SK-N-DZ (cell line): Measurements from ENCODE around the gene EOMES. TPM values are rescaled to one million over a fixed set of nuclear protein-coding genes. Genes with fewer than 3 reads are reported as not detected.
"Not testable (repeated sequence)": the region's sequence is repeated elsewhere in the genome, so short reads cannot be mapped to it uniquely, and the experiment has no call there.

Experiments
- DNase-seq: peaks from one replicate; pipeline ENCODE4 v3.0.0-alpha.2; 2015; ENCODE audit warnings: low spot score
- polyA plus RNA-seq, 2 experiments: library from polyadenylated mRNA; depleted of rRNA; stranded (reverse); fragments of >200 nt; gene quantifications; 2 replicates each; pipeline ENCODE4 v1.2.3, GENCODE V29; 2014

The EOMES gene
- polyA plus RNA-seq (2014; cell fraction: cytosol; rRNA removed) = 0.37 TPM in 1 of 2 replicates, not detected in the other
- not detected in 2 replicates for polyA plus RNA-seq (2014; cell fraction: nucleus; rRNA removed)

DNA sequence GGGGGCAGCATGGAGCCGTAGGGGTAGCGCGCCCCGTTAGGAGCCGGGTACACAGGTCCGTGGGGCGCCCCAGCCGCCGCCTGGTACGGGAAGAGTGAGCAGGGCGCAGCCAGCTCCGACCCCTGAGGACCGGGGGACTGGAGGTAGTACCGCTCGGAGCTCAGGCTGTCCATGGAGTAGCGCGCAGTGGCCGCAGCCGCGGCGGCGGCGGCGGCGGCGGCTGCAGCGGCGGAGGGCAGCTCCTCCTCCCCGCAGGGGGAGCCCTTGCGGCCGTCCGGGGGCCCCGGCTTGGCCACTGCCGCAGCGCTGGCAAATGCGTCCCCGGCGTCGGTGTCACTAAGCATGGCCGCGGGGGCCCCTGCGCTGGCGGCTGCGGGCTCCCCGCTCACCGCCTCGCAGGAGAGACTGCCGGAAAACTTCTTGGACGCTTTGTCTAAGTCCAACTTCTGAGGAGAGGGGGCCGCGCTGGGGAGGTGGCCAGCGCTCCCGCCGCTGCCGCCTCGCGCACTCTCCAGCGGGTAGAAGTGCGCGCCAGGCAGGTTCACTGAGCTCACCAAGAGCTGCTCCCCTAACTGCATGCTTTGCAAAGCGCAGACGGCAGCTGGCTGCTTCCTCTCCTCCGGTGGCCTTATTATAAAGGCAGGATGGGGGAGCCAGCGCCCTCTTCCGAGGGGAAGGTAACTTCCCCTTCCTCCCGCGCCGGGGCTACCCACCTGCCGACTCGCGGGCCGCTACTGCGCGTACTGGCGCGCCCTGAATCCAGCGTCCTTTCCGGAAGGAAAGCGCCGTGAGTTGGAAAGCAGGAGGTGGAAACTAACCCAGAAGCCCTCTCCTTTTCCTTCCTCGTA is at the start of gene EOMES:
Gene EOMES, minus strand, starts transcription at position 607 of the 848 bp plus-strand sequence. Its CDS starts 29 bp downstream, at position 578.
- peak; percentile 77 for DNase-seq

DNA sequence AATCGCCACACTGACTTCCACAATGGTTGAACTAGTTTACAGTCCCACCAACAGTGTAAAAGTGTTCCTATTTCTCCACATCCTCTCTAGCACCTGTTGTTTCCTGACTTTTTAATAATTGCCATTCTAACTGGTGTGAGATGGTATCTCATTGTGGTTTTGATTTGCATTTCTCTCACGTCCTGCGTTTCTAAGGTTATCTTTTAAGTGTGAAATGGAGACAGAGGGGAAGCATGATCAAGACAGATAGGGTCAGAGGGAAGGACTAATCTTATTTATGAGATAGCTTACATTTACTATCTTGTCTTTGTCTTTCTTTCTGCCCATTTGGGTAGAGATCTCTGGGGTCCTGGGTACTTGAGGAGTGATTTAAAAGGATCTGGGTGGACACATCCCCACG is 48.3 kb upstream of the EOMES start:
- DNase-seq = not testable (repeated sequence)

DNA sequence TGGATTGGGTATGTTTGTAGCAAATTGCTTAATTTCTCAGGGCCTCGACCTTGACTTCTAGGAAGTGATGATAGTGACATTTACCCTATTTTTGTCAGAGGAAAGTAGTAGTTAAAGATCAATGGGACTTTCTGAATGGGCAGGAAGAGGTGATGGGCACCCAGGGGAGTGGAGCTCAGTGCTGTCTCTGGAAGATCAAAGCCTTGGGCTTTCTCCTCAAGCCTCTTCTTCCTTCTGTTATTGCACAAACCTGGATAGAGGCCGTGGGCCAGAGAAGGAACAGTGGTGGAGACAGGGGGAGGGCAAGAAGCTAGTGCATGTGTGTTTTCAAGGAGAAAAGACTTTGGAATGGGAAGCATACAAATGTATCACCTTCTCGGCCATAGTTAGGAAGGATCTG is 44.9 kb upstream of the EOMES start:
- DNase-seq = no peak

DNA sequence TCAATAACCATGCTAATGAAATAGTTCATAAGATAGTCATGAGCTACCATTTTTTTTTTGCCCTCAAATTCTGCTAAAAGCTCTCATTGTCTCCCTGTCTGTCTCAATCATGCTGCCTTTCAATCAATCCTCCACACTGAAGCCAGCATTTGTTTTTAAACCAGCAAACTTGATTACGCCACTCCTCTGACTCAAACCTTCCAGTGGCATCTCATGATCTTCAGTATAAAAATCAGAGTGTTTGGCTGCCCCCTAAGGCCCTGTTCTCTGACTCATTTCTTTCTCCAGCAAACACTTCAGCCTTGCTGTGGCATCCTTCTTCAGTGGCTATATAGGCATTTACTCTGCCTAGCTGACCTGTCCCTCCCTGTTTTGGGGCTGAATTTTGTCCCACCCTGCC is 36.0 kb upstream of the EOMES start:
- DNase-seq = no peak

DNA sequence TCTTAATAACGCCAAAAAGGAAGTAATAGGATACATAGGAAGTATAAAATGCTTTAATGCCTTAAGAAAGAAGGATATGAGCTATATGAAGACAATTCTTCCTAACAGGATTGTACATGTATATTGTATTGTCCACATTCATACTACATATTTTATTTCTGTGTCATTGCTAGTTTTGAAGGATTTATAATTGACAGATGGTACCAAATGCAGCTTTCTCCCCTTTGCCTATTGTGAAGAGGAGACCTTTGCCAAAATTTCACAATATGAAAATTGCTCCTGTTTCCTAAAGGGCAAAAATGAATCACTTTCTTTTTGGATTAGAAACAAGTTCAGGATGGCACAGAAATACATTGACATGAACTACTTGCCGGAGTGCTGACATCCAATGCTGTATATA is 34.8 kb upstream of the EOMES start:
- DNase-seq = no peak

DNA sequence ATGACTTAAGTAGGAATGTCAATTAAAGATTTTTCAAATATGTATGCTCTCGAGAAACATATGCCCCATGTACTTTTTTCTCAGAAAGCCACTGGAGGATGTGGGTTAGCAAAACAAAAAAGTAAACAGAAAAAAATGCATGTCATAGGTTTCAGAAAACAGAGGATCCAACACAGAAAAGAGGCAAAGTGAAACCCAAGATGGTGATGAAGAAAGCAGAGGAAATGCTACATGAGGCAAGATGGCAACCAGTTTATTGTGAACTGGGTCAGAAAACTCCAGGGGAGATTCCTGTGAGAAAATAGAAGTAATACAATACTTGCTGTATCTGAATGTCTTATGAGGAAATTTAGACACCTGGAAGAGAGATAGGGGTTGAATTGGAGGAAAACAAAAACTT is 30.8 kb upstream of the EOMES start:
- no peak for DNase-seq

DNA sequence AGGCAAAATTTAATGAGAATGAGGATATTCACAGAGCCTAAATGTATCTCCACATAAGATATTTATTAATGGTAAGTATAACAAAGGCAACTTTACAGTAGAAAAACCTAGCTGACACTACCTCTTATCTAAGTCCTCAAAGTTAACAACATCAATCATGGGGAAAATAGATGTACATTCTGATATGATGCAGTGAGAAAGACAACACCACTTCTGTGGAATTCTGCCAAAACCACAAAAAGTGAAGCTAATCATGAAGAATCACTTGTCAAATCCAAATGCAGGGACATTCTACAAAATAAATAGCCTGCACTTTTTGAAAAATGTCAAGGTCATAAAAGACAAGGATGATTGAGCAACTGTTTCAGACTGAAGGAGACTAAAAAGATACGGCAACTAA is 27.5 kb upstream of the EOMES start:
- DNase-seq = no peak

DNA sequence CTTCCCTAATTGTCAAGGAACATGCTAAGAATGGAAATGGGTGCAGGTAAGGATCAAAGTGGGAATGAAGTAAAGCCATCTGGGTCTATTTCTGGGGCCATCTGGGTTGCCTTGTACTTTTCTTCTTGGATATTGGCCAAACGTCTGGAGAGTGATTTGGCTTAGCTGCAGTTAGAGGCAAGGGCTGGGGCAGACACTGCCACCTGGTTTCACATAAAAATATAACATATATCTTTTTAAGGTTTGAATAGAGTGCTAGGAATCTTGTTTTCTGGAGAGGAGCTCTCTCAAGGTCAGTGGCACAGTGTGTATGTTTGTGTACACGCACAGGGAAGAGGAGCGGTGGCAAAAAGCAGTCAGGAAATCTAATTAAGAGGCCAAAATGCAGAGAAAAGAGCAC is 24.7 kb upstream of the EOMES start:
- no peak for DNase-seq

DNA sequence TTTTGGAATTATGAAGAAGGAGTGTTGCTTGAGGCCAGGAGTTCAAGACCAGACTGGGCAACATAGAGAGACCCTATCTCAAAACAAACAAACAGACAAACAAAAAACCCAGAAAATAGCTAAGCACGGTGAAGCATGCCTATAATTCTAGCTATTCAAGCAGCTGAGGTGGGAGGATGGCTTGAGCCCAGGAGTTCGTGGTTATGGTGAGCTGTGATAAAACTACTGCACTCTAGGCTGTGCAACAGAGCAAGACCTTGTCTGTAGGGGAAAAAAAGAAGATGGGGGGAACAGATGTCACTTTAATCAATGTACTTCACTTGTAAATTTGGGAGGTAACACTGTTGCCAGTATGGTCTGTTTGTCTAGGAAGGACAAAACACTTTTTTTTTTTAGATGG is 18.7 kb upstream of the EOMES start:
- no peak for DNase-seq

DNA sequence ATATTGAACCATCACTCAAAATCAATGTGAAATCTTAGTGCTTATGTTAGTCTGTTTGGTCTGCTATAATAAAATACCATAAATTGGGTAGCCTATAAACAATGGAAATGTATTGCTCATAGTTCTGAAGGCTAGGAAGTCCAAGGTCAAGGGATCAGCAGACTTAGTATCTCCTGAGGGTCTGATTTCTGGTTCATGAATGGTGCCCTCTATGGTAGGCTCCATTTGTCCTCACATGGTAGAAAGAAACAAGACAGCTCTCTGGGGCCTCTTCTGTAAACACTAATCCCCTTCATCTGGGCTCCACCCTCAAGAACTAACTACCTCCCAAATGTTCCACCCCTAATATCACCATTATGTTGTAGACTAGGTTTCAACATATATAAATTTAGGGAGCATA is 15.0 kb upstream of the EOMES start:
- DNase-seq = no peak

DNA sequence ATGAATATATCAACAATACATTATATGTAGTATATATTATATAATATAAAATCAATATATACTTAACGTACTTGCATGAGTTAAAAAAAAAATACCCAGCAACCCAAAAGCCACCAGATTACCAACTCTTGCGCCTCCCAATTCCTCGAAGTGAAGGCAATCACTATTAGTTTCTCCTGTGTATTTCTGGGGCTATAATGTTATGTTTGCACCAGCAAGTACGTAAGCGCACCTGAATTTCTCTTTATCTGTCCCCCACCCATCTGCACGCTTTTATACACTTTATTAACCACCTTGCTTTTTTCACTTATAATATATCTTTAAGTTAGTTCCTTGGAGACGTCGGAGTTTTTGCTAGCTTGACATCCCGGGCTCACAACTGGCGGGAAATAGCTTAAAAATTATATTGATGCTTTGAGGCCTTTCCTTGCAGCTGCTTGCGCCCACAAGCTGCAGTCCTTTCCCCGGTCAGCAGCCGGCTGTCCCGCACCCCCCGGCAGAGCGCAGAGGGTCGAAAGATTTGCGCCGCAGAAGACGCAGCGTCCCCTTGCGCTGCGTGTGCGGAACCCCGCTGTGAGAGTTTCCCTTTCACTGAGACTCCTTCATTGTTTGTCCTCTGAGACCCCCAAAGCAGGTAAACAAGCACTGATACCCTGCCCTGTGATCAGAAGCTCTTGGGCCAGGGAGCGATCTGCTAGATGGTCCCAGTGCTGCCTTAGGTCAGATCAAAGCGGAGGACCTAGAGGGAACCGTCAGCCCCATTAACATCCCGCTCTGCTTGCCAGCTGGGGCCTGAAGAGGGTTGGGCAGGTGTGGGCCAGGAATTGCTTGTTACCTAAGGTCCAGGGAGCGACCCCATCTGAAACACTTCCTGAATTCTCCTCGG is 8.9 kb upstream of the EOMES start:
- DNase-seq = no peak

DNA sequence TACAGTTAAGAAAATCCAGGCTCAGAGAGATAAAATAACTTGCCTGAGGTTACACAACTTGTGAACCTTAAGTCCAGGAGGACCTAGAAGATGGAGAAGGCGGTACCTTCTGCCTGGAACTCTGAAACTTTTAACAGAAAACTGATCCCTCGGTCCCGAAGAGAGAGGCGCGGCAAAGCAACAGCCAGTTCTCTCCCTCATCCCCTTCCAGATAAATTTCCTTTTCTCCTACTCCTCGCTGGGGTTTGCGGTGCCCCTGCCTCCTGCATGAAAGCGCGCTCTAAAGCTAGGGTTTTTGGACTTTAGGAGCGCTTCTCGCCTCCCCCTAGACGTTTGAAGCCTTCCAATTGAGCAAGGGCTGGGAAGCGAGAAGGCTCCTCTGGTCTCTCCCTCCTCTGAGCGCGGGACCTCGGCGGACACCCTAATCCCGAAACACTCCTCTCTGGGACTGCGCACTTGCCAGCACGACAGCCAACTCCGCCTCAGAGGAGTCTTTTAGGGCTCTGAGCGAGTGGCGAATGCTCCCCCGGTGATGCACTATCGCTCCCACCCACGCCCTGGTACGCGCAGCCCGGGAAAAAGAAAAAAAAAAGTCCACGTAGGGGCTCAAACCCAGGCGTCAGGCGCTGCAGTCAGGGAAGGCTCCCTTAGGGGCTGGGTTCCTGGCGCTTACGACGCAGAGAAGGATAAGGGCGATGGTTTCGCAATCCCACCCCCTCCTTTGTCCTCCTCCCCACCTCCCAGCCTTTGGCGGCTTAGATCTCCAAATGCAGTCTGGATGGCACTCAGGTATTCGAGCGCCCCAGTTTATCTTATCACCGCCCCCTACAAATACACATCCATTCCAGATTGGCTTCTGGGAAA is 7.9 kb upstream of the EOMES start:
- DNase-seq = no peak

DNA sequence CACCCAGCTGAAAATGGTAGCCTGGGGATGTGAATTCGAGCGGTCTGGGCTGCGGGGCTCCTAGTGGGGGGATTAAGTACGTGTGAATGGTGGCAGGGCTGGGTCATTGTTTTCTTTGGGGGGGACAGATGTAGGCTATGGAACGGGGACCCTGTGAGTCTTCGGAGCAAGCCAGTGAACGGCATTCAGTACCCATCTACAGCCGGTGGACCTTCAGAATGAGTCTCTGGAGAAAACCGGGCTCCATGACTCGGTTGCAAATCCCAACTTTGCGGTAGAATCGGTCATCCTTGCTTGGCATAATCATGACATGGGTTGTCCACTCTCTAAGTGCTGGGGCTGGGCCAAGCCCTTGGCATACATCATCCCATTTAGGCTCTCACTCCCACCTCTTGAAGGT is 7.2 kb upstream of the EOMES start:
- no peak for DNase-seq

DNA sequence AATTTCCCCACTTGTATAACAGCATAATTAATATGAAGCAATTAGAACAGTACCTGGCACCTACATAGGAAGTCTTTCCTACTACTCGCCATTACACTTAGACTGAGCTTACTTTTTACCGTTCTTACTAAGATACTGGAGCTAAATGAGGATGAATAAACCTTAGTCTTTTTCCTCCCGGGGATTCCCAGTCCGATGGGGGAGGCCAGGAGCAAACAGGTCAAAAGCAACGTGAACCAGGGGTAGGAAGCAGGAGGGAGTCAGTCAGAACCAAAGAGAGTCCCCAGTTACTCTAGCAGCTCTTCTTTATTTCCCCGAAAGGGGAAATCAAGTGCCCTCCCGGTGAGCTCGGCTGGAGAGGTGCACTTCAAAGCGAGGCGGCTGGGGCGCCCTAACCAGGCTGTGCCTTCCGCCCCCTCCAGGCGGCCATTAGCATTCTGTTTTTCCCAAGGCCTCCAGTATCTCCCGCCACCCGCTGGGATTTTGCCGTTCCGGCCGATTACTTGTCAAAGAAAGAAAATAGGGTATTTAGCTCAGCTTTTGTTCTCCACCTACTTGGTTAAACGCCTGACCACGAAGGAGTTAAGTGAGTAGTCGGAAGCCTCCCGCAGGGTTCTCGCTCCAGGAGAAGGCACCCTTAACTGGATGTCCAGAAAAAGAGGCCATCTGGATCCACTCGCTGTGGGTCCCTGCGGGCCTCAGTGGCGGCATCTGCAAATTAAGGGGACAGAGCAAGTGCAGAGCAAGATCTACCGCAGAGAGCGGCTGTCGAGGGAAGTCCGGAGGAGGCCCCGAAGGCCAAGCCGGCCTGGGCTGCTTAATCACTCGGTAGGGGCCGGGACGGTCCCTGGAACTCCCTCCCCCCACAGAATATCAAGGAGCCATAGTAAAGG is 6.3 kb upstream of the EOMES start:
- DNase-seq = peak; percentile 52

DNA sequence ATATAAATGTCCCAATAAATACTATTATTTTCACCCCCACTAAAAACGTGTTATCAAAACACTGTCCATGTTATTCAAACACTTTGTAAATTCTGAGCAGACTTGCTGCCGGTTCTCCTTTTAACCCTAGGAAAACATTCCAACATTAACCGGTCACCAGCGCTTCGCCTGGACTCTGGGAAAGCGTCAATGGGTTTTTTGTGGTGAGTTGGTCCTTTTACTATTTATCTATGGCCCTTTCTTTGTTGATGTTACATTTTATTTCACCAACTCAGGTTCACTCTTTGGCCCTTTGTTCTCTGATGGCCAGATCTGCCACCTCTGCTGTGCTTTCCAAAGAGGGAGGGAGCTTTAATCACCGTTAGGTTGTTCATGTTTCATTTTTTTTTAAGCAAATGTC is 4.1 kb upstream of the EOMES start:
- DNase-seq = no peak

DNA sequence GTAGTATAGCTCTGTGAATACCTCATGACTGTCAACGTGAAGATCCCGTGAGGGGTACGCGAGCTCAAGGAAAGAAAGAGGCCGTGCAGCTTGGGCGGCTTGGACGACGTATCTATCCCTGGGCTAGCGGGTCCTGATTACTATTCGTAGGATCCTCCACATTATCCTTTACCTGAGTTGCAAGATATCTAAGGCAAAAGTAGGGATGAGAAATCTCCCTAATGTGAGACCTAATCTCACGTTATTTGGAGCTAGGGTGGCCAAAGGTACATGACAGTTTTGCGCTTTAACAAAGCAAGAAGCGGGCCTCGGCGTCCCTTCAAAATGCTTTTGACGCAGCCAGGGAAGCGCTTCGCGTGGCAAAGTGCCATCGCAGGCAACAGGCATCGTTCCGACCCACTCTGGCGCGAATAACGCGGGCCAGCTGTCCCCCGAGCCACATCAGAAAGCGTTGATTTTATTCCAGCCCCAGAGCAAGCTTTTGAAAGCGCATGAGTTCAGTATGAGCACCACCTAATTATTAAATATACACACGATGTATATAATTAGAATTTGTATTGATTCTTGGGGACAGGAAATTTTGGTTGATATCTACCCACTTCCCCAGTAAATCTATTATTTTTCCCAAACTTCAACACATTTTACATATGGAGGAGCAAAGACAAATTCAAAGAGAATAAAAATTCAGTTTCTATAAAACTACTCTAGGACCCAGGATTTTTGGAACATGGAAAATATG is 2.5 kb upstream of the EOMES start:
- no peak for DNase-seq

DNA sequence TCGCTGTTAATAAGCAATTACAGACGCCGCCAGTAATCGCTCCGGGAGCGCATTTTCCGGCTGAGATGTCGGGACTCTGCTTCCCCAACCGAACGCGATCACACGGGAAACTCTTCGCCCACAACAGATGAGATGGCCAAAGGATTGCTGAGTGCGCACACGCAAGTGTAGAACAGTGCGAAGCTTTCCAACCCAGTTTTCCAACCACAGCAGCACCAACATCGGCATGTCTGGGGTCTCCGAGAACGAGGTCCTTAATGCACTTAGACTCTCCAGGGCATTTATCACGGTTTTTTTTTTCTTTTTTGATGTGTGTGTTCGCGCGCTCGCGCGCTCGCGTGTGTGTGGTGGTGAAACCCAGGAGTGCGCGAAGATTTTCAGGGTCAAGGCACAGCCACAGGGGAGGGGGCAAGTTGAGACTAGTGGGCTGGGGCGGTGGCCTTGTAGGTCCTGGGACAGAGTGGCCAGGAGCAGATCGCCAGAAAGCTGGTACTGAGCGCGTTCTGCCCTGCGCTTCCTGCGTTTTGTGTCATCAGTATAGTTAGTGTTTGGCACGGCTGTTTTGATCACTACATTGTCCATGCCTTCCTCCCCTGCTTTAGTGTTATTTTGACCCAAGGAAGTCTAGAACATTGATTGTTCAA is 1.8 kb upstream of the EOMES start:
- DNase-seq = no peak

DNA sequence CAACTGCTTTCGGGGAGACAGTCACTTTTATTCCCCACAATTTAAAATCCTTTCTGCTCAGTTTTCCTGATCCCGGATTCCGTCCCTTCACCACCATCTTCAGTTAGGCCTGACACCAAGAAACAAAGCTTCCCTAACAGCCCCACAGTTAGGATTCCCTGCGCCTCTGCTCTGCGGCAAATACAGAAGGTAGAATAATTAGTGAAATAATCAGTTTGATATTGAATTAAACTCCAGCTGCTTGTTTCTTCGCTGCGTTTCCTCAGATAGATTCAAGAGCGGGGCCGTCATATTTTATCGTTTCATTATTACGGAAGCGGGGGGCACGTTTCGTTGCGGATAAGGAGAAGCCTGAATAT is 1.3 kb upstream of the EOMES start:
- DNase-seq = no peak

DNA sequence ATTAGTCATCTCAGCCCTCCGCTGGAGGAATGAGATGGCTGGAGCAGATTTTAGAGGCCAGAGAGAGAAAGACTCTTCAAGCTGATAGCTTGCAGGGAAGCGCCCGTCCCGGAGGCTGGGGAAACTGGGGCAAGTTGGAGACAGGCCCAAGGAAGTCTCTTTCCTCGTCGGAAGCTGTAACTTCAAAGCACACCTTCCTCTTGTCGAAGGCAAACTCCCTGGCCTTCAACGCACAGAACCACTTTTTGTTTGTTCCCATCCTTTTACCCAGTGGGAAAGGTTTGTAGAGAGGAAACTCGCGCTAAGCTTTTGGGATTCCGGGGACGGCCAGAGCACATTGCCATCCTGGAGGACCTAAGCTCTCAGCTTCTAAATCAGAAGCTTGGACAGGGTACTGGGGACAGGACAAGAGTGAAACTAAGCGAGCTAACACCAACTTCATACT is 900 bp upstream of the EOMES start:
- no peak for DNase-seq
